Measurements from ENCODE around the gene YTHDF1.

The YTHDF1 gene

GRCh38 chr20:63153254-63154221 lies 62.4 kb downstream of the YTHDF1 start:
- no peak for DNase-seq

DNA sequence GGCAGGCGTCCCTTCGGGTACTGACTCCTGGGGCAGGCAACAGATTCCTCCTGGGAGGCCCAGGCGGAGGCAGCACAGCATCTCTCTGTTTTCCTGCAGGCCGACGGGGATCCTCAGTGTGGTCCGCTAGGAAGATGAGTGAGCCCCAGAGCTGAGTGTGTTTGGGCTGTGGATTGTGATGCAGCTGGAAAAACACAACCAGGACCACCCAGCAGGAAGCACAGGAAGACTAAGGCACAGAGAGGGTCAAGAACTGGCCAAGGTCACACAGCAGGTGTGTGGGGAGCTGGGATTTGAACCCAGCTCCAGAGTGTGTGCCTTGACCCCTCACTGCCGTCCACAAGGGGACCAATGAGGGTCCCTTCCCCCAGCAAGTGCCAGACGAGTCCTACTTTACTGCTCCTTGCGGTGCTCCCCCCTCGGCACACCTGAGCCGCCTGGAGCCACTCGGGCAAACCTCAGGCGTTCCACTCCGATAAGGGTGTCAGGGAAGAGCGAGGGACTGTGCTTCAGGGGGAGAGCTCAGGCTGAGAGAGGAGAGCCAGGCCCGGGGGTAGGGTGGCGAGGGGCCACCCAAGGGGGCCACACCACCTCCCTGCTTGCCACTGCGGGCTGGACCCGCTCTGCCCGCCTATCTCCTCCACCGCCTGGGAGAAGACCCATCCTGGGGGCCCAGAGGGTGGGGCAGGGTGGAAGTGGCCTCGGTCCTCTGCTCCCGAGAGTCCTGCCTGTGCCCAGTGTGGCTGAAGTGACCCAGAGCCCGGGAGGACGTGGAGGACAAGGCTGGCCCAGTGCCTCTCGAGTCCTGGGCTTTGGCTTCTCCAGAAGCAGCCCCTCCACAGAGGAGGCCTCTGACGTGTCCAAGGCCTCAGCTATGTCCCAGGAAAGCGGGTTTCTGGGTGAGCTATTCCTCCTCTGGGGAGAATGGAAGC lies 63.3 kb downstream of the YTHDF1 start:
- no peak for DNase-seq

DNA sequence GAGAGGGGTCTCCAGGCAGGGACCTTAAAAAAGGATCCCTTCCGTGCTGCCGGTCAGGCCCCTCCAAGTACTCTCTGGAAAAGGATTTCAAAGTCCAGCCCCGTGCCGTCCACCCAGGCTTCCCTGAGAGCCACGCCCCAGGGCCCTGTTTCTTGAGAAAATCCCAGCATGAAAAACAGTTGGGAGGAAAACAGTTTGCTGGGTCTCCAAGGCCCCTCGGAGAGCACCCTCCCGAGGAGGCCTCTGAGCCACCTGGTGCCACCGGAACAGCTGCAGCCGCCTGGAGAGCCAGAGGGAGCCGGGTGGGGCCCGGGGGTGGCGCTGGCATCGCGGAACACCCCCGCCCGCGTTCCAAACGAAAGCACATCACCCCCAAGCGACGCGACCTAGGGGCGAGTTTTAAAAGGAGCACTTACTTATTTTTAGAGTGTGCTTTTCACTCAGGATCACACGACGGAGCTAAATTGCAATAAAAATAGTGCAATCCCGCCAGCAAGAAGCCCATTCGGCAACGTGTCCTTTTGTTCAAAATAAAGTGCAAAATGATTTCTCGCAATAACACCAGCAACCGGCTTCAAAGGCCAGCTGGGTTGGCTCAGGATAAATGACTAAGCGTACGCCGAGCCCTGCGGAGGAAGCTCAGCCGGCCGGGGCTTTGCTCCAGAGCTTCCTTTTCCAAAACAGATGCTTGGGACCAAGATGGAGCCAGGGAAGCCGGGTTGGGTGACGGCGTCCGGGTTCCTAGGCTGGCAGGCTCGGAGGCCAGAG lies 64.2 kb downstream of the YTHDF1 start:
- no peak for DNase-seq

GRCh38 chr20:63150911-63151531 lies 64.9 kb downstream of the YTHDF1 start:
- no peak for DNase-seq

GRCh38 chr20:63150391-63150898 lies 65.5 kb downstream of the YTHDF1 start:
- DNase-seq: no peak

DNA sequence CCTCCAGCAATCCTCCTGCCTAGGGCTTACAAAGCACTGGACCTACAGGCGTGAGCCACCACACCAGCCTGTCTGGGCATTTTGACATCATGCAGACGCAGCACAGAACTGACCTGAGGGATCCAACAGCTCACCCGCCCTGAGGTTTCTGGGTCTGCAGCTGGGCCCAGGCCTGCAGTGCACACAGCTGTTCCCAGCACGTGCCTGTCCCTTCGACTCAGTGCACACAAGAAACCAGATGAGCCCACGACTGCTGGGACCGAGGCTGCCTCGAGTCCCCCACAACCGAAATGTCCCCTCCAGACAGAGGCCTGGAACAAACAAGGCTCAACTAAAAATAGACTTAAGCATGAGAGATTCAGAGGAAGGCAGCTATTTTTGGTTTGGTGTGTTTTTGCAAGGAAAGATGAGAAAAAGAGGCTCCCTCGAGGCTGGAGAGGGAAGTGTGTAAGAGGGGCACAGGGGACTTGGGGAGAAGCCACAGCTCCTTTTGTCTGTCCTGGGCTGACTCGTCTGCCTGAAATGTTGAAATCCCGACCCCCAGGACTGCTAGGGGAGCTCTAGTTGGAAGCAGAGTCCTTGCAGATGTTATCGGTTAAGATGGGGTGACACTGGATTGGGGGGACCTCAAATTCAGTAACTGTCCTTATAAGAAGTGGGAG lies 66.3 kb downstream of the YTHDF1 start:
- DNase-seq: no peak

- no peak for DNase-seq
These were observed 67.2 kb downstream of the YTHDF1 start for GRCh38 chr20:63148696-63149095.

DNA sequence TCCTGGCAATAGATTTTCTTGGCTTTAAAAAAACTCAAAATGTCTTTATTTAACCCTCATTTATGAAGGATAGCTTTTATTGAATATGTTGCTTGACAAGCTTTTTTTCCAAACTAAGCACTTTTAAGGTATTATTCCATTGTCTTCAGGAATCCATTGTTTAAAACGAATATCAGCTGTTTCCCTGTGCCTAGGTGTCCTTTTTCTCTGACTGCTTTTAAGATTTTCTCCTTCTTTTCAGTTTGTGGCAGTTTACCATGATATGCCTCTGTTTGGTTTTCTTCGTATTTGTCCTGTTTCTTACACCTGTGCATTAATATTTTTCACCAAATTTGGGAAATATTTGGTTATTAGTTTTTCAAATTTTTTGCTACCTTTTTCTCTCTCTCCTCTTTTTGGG lies 68.4 kb downstream of the YTHDF1 start:
- DNase-seq: no peak

Data from CD4-positive, alpha-beta T cell treated with Interleukin-17A for 1 hour (primary cell).